Parathyroid adenoma (tissue), 2 donors: ENCODE results near the gene ANKRD28.

ENCODE experiments used
- H2AFZ ChIP-seq: fragments of 300-600 bp; sonication (generic); one replicate; pipeline ENCODE4 v1.7.0; 2017; ENCODE audit warnings: antibody characterized with exemption, mild to moderate bottlenecking
- H3K27ac ChIP-seq: fragments of 300-600 bp; sonication (generic); one replicate; pipeline ENCODE4 v1.7.0; 2017
- H3K27me3 ChIP-seq: fragments of 300-600 bp; sonication (generic); one replicate; pipeline ENCODE4 v1.7.0; 2017; ENCODE audit warnings: low read length; ENCODE audit not compliant: control insufficient read depth, insufficient read depth
- H3K36me3 ChIP-seq: fragments of 300-600 bp; sonication (generic); one replicate; pipeline ENCODE4 v1.7.0; 2017; ENCODE audit warnings: low read length; ENCODE audit not compliant: control insufficient read depth, insufficient read depth
- H3K4me1 ChIP-seq: fragments of 300-600 bp; sonication (generic); one replicate; pipeline ENCODE4 v1.7.0; 2017; ENCODE audit warnings: control low read depth
- H3K4me2 ChIP-seq: fragments of 300-600 bp; sonication (generic); one replicate; pipeline ENCODE4 v1.7.0; 2017; ENCODE audit warnings: low read length
- H3K4me3 ChIP-seq: fragments of 300-600 bp; sonication (generic); one replicate; pipeline ENCODE4 v1.7.0; 2017; ENCODE audit warnings: low read depth, low read length
- H3K79me2 ChIP-seq: fragments of 300-600 bp; sonication (generic); one replicate; pipeline ENCODE4 v1.7.0; 2017; ENCODE audit warnings: control low read depth
- H3K9ac ChIP-seq: fragments of 300-600 bp; sonication (generic); one replicate; pipeline ENCODE4 v1.7.0; 2017; ENCODE audit warnings: mild to moderate bottlenecking
- H3K9me3 ChIP-seq: fragments of 300-600 bp; sonication (generic); one replicate; pipeline ENCODE4 v1.7.0; 2017; ENCODE audit warnings: low read length; ENCODE audit not compliant: control insufficient read depth
- TF ChIP-seq, protein P1 (sequence below): fragments of 300-600 bp; sonication (generic); IDR thresholded peaks from one replicate; pipeline ENCODE4 v1.7.0; 2017; ENCODE audit warnings: antibody characterized with exemption, mild to moderate bottlenecking
- donor health status: primary hyperparathyroidism.

The ANKRD28 gene

DNA sequence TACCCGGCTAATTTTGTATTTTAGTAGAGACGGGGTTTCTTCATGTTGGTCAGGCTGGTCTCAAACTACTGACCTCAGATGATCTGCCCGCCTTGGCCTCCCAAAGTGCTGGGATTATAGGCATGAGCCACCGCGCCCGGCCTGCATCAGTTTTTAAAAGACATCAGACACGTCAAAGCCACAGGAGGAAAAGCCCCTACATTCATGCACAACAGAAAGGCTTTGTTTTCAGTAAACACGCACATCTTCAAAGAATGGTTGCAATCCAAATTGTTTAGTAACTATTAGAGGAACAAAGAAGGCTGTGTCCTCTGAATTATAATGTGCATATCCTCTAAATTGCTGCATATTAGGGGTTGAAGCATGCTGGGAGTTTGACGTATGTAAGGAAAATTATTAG, 142.9 kb downstream of the ANKRD28 start:
- Histone ChIP-seq H3K27me3 (no peaks in the 10 kb centered on the region), H3K9ac (no peak overlapping the region), H3K4me1 (no peaks in the 10 kb centered on the region), H3K36me3 (no peaks in the 10 kb centered on the region), H2AFZ (no peak overlapping the region), H3K9me3 (no peaks in the 10 kb centered on the region), H3K4me2 (no peak overlapping the region), H3K79me2 (no peaks in the 10 kb centered on the region), H3K4me3 (no peak overlapping the region), H3K27ac (no peak overlapping the region)
- TF ChIP-seq, protein P1, sequence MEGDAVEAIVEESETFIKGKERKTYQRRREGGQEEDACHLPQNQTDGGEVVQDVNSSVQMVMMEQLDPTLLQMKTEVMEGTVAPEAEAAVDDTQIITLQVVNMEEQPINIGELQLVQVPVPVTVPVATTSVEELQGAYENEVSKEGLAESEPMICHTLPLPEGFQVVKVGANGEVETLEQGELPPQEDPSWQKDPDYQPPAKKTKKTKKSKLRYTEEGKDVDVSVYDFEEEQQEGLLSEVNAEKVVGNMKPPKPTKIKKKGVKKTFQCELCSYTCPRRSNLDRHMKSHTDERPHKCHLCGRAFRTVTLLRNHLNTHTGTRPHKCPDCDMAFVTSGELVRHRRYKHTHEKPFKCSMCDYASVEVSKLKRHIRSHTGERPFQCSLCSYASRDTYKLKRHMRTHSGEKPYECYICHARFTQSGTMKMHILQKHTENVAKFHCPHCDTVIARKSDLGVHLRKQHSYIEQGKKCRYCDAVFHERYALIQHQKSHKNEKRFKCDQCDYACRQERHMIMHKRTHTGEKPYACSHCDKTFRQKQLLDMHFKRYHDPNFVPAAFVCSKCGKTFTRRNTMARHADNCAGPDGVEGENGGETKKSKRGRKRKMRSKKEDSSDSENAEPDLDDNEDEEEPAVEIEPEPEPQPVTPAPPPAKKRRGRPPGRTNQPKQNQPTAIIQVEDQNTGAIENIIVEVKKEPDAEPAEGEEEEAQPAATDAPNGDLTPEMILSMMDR = no peak

DNA sequence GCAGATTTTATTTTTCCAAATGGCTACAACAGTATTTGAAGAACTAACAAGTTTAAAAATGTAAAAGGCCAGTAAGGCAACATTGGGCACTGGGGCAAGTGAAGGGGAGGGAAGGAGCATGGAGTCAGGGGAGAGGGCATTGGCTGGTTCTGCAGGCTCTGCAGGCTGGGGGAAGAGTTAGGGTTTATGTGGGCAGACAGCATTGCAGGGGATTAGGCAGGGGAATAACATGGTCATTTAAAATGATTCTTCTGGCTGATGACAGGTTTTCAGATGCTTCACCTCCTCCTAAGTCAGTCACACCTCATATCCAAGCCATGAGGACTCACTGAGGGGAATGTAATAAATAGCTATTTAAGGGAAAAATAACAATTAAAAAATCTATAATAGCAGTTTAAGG, 143.7 kb downstream of the ANKRD28 start:
- no peaks in the 10 kb centered on the region for H3K9me3 ChIP-seq
- no peaks in the 10 kb centered on the region for H3K27me3 ChIP-seq
- TF ChIP-seq, protein P1 = no peak
- H3K9ac ChIP-seq = no peak overlapping the region
- H3K79me2 ChIP-seq = no peaks in the 10 kb centered on the region
- H3K27ac ChIP-seq = no peak overlapping the region
- no peaks in the 10 kb centered on the region for H3K4me1 ChIP-seq
- no peak overlapping the region for H3K4me2 ChIP-seq
- H2AFZ ChIP-seq = no peak overlapping the region
- no peak overlapping the region for H3K4me3 ChIP-seq
- no peaks in the 10 kb centered on the region for H3K36me3 ChIP-seq

DNA sequence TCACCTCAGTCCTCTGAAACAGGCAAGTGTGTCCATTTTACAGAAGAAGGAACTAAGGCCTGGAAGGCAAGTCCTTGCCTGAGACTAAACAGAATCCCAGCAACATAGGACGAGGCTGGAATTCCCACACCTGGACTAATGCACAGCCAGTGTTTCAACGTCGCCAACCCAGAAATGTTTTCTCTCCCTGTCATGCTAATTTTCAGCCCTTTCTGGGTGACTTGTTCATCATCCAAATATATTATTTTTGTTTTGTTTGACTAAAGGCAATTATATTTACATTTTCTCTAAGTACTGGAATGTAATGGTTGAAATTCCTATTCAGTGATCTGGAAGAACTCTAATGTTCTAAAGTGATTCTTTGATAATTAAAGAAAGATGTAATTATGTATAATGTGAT, 144.5 kb downstream of the ANKRD28 start:
- no peak overlapping the region for H3K4me2 ChIP-seq
- H3K4me3 ChIP-seq = no peak overlapping the region
- no peaks in the 10 kb centered on the region for H3K27me3 ChIP-seq
- H3K9me3 ChIP-seq = no peaks in the 10 kb centered on the region
- no peak overlapping the region for H3K27ac ChIP-seq
- H3K79me2 ChIP-seq = no peaks in the 10 kb centered on the region
- no peaks in the 10 kb centered on the region for H3K4me1 ChIP-seq
- no peaks in the 10 kb centered on the region for H3K36me3 ChIP-seq
- no peak overlapping the region for H3K9ac ChIP-seq
- H2AFZ ChIP-seq = no peak overlapping the region
- TF ChIP-seq, protein P1 = no peak

DNA sequence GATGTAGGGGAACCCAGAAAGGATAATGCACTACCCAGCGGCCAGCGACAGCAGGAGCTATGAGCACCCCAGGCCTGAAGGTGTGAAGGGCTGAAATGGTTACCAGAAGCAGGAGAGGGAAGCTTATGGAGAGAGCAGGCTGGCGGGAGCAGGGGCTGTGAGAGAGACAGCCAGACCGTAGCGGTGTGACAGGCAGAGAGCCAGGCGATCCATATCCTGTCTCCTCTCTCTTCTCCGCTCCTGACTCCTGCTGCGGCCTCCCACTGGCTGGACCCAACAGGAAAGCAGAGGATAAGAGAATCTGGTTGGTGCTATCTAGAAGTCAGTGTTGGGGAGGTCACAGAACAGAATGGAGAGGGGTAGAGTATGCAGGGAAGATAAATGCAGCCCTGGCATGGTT, 146.4 kb downstream of the ANKRD28 start:
- H3K36me3 ChIP-seq = no peaks in the 10 kb centered on the region
- no peak overlapping the region for H3K4me3 ChIP-seq
- no peak overlapping the region for H3K4me2 ChIP-seq
- peak overlapping the region; percentile 16 for H2AFZ ChIP-seq
- H3K79me2 ChIP-seq = no peaks in the 10 kb centered on the region
- no peak overlapping the region for H3K27ac ChIP-seq
- no peak overlapping the region for H3K9ac ChIP-seq
- TF ChIP-seq, protein P1 = no peak
- H3K9me3 ChIP-seq = no peaks in the 10 kb centered on the region
- H3K27me3 ChIP-seq = no peaks in the 10 kb centered on the region
- no peaks in the 10 kb centered on the region for H3K4me1 ChIP-seq

DNA sequence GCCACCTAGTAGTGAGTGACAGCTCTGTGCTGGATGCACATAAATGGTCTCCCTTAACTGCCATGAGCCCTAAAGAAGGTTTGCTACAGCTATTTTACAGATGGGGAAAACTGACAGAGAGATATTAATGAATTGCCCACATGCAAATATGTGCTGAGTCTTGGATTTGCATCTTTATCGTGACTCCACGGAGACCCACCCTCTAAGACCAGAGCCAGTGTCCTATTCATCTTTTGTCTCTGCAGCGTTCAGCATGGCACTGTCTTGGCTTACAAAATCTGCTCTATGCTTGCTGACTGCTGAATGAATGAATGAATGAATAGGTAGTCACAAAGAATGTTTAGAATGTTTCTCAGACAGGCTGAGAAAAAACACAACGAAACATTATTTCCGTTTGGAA, 147.9 kb downstream of the ANKRD28 start:
- Histone ChIP-seq H3K4me1 (no peaks in the 10 kb centered on the region), H3K27ac (no peak overlapping the region), H3K9me3 (no peaks in the 10 kb centered on the region), H3K27me3 (no peaks in the 10 kb centered on the region), H3K4me2 (no peak overlapping the region), H2AFZ (no peak overlapping the region), H3K4me3 (no peak overlapping the region), H3K36me3 (no peaks in the 10 kb centered on the region), H3K9ac (no peak overlapping the region), H3K79me2 (no peaks in the 10 kb centered on the region)
- TF ChIP-seq, protein P1 = no peak
